ENCODE results near the gene GRAMD4.

GRCh38 chr22:46589141-46589748 is 30.9 kb upstream of the GRAMD4 start:
- no peak for TF ChIP-seq CTCF (IDR thresholded peaks at IDR 0.05)
- no peak for TF ChIP-seq POLR2A (IDR thresholded peaks at IDR 0.05)

Data from uterus (tissue), 2 donors.